Skin epidermis (tissue), 12 donors: Measurements from ENCODE around the gene NOTCH2.

ENCODE experiments used
- H3K27ac ChIP-seq, 21 experiments: fragments of 200-600 bp; sonication (generic) in 11 of 21; one replicate each; pipeline ENCODE4 v1.5.0; 2020; ENCODE audit warnings: mild to moderate bottlenecking in 3 of 21, inconsistent platforms in 2 of 21, moderate library complexity in 2 of 21
- H3K4me3 ChIP-seq, 7 experiments: fragments of 200-600 bp; sonication (generic) in 2 of 7; one replicate each; pipeline ENCODE4 v1.5.0; 2020; ENCODE audit warnings: inconsistent platforms in 2 of 7, mild to moderate bottlenecking in 2 of 7, moderate library complexity in 1 of 7

The NOTCH2 gene

GRCh38 chr1:119917304-119918055 lies 152.0 kb downstream of the NOTCH2 start:
- Histone ChIP-seq H3K4me3 (no peak overlapping the region), H3K27ac (no peak overlapping the region)

DNA sequence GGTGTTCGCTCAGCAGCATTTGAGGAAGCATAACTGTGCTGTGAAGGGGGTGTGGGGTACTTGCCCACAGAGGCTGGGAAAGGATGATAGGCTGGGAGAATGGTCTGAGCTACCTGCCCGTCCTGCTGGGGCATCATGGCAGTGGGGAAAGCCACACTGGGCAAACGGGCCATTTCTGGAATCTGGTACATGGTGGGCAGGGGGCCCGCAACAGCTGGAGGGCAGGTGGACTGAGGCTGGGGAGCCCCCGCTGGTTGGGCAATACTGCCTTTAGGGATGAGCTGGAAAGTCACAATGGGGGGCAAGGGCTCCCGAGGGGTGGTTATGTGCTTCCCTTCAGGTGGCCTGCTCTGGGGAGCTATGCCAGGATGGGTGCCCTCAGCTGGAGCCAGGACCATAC lies 153.9 kb downstream of the NOTCH2 start:
- H3K27ac ChIP-seq: no peak overlapping the region

DNA sequence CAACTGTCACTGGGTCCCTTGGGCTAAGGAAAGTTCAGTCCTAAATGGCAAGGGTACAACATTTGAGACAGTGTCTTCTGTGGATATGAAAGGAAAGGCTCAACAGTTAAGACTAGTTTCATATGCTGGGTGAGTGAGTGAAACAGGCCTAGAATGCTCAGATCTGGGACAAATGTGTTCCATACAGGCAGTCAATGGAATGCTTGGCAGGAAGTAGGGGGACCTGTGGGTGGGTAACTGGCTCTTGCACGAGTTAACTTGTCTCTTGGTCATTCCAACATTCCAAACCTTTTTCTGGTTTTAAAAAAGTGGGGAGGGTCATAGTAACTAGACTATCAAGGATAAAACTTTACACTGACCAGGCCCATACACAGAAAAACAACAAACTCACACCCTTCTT lies 155.4 kb downstream of the NOTCH2 start:
- H3K4me3 ChIP-seq: no peak overlapping the region
- H3K27ac ChIP-seq: no peak overlapping the region

More for the DNA sequence above, 153.9 kb downstream of the NOTCH2 start:
- no peak overlapping the region for H3K4me3 ChIP-seq

DNA sequence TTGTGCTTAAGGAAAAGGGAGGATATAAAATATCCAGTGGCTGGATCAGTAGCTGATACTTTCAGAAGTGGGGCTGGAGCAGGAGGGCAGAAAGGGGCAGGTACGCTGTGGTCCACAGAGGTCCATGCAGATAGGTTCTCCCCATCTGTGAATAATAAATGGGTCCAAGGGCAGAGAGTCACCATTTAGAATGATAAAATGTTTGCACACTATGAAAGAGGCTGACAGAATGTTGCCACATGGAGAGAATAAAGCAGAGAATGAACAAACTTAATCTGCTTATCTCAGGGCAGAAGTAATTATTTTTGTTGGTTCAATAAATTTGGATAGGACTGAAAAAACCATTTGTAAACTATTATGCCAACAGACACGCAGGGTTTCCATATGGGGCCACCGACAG lies 156.5 kb downstream of the NOTCH2 start:
- no peak overlapping the region for H3K27ac ChIP-seq

DNA sequence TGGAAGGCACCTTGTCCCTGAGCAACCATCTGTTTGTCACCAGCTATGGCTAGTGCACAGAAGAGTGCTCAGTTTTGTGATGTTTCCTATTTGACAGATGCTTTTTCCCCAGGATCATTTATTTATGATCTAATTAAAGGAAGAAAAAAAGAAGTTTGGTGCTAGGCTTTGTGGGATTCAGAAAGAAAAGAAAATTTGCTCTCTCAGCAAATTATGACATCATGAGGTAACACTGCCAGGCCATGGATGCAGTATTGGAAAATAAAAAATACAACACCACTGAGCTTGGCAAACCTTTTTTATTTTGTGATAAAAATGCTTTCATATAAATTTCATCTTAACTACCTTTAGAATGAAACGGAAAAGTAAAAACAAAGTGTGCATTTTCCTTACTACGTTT lies 157.7 kb downstream of the NOTCH2 start:
- Histone ChIP-seq H3K27ac (no peak overlapping the region), H3K4me3 (no peak overlapping the region)

More for the DNA sequence above, 156.5 kb downstream of the NOTCH2 start:
- no peak overlapping the region for H3K4me3 ChIP-seq

- H3K27ac ChIP-seq: no peak overlapping the region
- no peak overlapping the region for H3K4me3 ChIP-seq
These were observed 158.8 kb downstream of the NOTCH2 start for GRCh38 chr1:119910618-119911017.

DNA sequence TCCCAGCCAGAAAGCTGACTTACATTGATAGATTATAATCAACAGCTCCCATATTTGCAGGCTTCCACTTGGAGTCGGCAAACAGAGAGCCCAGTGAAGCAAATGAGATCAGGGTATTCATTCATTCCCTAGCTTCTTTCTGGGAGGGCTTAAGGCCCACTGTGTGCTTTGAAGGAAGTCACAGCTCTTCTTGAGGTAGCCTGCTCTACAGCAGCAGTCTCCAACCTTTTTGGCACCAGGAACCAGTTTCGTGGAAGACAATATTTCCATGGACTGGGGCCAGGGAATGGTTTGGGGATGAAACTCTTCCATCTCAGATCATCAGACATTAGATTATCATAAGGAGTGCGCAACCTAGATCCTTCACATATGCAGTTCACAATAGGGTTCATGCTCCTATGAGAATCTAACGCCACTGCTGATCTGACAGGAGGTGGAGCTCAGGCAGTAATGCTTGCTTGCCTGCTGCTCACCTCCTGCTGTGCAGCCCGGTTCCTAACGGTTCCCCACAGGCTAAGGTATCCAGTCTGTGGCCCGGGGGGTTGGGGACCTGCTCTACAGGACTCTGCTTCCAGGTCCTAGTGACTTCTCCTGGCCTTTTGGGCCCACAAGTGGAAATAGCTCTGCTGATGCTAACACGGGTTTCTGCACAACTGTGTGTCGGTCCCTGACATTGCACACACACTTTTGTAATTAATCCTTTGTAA lies 159.4 kb downstream of the NOTCH2 start:
- Histone ChIP-seq H3K27ac (no peak overlapping the region), H3K4me3 (no peak overlapping the region)

DNA sequence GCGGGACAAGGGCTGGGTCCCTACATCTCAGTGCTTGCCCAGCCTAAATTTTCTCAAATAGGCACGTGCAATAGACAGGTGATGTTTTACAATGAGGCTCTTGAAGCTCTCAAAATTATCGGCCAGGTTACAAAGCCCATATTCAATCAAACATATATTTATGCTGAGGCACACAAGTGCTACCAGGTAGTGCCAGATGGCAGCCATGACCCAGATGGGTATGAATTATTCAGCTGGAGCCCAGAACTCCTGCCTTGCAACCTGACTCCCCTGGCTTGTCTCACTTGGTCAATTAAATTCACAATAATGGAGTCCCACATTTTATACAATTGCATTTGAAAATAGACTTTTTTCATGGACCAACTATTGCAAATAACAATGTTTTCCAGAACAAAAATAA lies 160.8 kb downstream of the NOTCH2 start:
- no peak overlapping the region for H3K4me3 ChIP-seq
- H3K27ac ChIP-seq: no peak overlapping the region

DNA sequence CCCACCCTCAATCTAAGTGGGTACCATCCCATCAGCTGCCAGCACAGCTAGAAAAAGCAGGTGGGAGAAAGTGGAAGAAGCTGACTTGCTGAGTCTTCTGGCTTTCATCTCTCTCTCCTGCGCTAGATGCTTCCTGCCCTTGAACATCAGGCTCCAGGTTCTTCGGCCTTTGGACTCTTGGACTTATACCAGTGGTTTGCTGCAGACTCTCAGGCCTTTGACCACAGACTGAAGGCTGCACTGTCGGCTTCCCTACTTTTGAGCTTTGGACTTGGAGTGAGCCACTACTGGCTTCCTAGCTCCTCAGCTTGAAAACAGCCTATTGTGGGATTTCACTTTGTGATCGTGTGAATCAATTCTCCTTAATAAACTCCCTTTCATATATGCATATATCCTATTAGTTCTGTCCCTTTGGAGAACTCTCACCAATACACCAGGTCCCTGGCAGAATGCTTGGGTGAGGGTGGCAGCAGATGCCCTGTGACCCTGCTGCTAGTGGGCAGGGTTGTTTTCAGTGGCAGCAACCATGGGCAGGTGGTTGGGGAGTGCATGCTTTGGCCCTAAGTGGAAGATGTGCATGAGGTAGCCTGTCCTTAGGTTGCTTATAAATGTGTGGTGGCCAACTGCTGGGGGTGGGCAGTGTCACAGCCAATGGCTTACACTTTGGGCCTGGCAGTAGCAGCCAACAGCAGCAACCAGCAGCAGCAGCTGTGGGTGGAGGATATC lies 162.4 kb downstream of the NOTCH2 start:
- Histone ChIP-seq H3K27ac (no peak overlapping the region), H3K4me3 (no peak overlapping the region)

GRCh38 chr1:119903443-119903835 lies 166.0 kb downstream of the NOTCH2 start:
- H3K27ac ChIP-seq: no peak overlapping the region
- no peak overlapping the region for H3K4me3 ChIP-seq

GRCh38 chr1:119902775-119903442 lies 166.6 kb downstream of the NOTCH2 start:
- Histone ChIP-seq H3K27ac (no peak overlapping the region), H3K4me3 (no peak overlapping the region)

- Histone ChIP-seq H3K27ac (no peak overlapping the region), H3K4me3 (no peak overlapping the region)
These were observed 170.3 kb downstream of the NOTCH2 start for GRCh38 chr1:119898981-119899720.

DNA sequence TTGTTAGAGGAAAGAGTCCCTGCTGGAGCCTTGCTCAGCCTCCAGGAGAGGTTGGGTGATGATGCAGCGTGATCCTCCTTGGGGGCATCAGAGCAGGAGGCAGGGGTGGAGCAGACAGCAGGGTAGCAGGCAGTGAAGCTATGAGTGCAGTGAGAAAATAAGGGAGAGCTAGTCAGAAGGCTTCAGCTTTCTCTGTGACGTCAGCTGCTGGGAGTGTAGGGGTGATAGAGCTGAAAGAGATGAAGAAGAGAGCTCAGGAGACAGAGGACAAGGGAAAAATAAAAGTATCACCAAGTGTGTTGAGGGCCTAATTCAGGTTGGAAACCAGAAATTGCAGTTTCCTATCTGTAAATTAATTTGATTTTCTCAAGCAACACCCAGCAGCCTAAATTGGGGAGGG lies 170.9 kb downstream of the NOTCH2 start:
- Histone ChIP-seq H3K4me3 (no peak overlapping the region), H3K27ac (no peak overlapping the region)

GRCh38 chr1:119896303-119896702 lies 173.2 kb downstream of the NOTCH2 start, which contains the start of gene ADAM30:
ADAM30 (minus strand) TSS chr1:119896515; CDS start chr1:119896336, 179 bp downstream.
- Histone ChIP-seq H3K27ac (no peak within 1 kb of the TSS), H3K4me3 (no peak within 1 kb of the TSS)

DNA sequence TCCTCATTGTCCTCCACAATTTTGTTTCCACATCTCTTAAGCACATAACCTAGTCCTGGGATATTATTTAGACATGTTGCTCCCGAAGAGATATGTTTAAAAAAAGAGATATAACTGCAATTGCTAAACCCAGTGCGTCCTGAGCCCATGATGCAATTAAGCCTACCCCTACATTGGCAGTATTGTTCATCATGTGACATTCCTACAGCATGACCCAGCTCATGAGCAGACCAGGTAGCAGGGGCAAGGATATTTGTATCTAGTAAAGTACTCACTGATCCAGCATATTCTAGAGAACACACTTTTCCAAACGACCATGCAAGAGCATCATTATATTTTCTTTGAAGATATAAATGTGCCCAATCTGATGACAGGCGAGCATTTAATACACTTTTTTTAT lies 174.4 kb downstream of the NOTCH2 start:
- Histone ChIP-seq H3K27ac (no peak overlapping the region), H3K4me3 (no peak overlapping the region)

- Histone ChIP-seq H3K27ac (no peak overlapping the region), H3K4me3 (no peak overlapping the region)
These were observed 175.4 kb downstream of the NOTCH2 start for GRCh38 chr1:119893827-119894700.

DNA sequence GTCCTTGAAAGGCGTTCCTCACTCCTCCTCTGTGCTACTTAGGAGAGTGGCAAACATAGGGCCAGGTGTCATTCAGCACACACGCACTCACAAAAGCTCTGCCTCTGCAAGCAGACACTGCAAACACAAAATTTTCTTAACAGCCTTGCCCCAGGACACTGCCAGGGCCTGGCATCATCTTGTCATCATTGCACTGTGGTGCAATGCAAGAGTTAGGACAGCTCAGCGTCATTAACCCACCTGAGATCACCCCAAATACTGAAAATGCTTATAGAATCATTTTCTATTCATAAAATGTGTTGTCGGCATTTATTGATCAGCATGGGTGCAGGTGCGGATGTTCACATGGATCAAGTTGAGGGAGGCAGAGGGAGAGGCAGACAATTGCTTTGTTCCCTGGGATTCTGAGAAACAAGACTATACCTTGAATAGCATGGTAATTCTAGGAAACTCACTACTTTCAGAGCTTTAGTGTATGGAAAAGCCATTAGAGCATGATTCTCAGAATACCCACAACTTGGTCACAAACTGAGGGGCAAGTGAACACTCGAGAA lies 176.1 kb downstream of the NOTCH2 start:
- Histone ChIP-seq H3K27ac (no peak overlapping the region), H3K4me3 (no peak overlapping the region)

- Histone ChIP-seq H3K4me3 (no peak overlapping the region), H3K27ac (no peak overlapping the region)
These were observed 178.1 kb downstream of the NOTCH2 start for GRCh38 chr1:119891386-119891785.
